GDM1 (cell line): ENCODE results near the gene ITPKC.

Source experiments
- DNase-seq: peaks from one replicate; lab custom pipeline; 2025; lab: John Stamatoyannopoulos, UW

The ITPKC gene

GRCh38 chr19:40690693-40691420, 26.1 kb upstream of the ITPKC start:
- peak; percentile 81 for DNase-seq

GRCh38 chr19:40691421-40692211, 25.3 kb upstream of the ITPKC start:
- DNase-seq = no peak

GRCh38 chr19:40692212-40692551, 24.7 kb upstream of the ITPKC start:
- no peak for DNase-seq

GRCh38 chr19:40693150-40693788, 23.6 kb upstream of the ITPKC start:
- no peak for DNase-seq

GRCh38 chr19:40693896-40694295, 23.0 kb upstream of the ITPKC start:
- DNase-seq = no peak

GRCh38 chr19:40695881-40696280, 21.0 kb upstream of the ITPKC start:
- no peak for DNase-seq

- no peak for DNase-seq
These were observed 19.9 kb upstream of the ITPKC start for GRCh38 chr19:40697007-40697406.

- DNase-seq = no peak
These were observed 16.8 kb upstream of the ITPKC start for GRCh38 chr19:40700083-40700482.

GRCh38 chr19:40701758-40702157, 15.2 kb upstream of the ITPKC start:
- DNase-seq = no peak

GRCh38 chr19:40702337-40703012, 14.4 kb upstream of the ITPKC start:
- no peak for DNase-seq

- no peak for DNase-seq
These were observed 13.7 kb upstream of the ITPKC start for GRCh38 chr19:40703029-40703755.

- no peak for DNase-seq
These were observed 12.2 kb upstream of the ITPKC start for GRCh38 chr19:40704491-40705361.

- DNase-seq = no peak
These were observed 11.6 kb upstream of the ITPKC start for GRCh38 chr19:40705362-40705651.

GRCh38 chr19:40705950-40706619, 10.8 kb upstream of the ITPKC start:
- DNase-seq = no peak

GRCh38 chr19:40707615-40708014, 9.3 kb upstream of the ITPKC start:
- DNase-seq = no peak

- DNase-seq = no peak
These were observed 7.1 kb upstream of the ITPKC start for GRCh38 chr19:40709817-40710216.

- no peak for DNase-seq
These were observed 3.0 kb upstream of the ITPKC start for GRCh38 chr19:40713939-40714338.

GRCh38 chr19:40714441-40715299, 2.2 kb upstream of the ITPKC start:
- DNase-seq = peak; percentile 93

- DNase-seq = no peak
These were observed 856 bp upstream of the ITPKC start for GRCh38 chr19:40716031-40716481.
